Kidney glomerular epithelial cell (primary cell): ENCODE results near the gene NUDCD3.

Experiments used
- DNase-seq: peaks from one replicate; lab custom pipeline; 2025; lab: John Stamatoyannopoulos, UW

Gene NUDCD3

DNA sequence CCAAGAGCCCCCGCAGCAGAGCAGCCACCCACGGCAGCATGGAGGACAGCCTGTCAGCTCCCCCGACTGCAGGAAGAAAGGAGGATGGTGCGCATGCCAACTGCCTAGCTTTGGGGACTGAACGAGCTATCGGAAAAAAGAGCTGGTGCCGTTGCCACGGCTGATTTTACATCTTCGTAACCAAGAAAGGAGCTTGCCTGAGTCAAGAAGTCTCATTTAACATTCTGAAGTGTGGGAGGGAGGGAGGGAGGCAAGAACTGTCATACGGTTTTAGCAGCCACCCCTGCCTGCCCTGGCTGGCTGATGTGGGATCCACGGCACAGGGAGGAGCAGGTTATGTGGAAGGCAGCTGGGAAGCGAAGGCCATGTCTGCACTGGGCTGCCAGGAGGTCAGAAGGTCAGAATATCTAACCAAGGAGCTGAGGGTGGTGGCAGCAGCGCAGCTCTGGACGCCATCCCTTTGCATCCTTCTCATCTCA lies 90.4 kb downstream of the NUDCD3 start:
- no peak for DNase-seq

DNA sequence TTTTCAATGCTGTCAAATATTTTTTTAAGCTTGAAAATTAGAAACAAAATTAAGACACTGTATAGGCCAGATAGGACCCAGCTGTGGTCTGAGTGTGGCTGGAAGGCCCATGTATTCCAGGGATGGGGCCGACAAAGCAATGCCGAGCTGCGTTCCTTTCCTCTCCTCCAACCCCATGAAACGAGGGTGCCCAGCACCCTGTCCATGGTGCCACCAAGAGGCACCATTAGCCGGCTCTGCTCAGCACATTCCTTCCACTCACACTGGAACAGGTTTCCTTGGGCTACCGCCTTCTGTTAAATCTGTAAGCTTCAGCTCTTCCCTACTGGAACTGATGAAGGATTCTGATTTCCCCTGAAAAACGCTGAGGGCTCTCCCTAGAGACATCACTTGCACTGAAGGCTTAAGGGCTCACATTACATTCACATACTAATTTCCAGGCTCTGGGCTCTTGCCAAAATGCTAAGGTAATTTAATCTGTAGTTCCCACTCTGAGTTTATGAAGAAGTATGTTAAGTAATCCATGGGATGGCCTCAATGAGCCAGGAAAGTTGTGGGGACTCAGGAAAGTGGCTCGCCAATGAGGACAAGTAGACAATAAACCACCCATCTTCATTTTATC lies 91.4 kb downstream of the NUDCD3 start:
- DNase-seq = no peak

DNA sequence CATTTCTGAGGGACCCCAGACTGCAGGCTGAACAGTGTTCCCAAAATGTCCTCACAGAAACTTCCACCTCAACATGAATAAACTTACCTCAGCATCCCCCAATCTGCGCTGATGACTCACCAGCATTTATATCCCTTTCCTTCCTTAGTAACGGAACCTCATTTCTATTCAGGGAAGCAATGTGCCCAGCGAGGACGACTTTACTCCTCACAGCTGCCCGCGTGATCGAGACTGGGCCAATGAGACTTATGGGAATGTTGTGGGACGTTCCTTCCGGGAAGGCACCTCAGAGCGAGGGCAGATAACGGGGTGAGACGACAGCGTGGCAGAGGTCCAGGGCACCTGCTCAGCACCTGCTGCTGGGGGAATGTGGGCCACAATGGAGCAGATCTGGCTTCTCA lies 91.9 kb downstream of the NUDCD3 start:
- DNase-seq = no peak

DNA sequence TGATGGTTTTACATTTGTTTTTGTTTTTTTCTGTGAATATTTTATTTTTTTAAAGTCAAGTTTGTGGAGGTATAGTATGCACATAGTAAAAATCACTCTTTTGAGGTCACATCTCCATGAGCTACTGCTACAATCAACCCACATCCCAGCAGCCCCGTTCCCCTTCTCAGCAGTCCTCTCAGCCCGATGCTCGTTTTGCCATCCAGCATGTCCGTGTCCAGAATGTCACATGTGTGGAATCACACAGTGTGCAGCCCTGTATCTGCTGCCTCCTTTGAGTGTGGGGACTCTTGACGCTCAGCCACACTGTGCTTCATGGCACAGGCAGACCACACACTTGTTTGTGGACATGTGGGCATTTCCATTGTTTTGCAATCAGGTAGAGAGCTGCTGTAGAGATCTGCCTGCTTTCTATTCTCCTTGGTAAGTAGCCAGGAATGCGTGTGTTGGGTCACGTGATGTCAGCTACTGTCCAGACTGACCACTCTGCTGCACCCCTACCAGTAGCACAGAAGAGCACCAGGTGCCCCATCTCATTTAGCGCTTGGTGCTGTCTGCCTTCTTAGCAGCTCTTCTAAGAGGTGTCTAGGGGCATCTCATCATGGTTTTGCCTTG lies 93.4 kb downstream of the NUDCD3 start:
- DNase-seq = peak; percentile 13

GRCh38 chr7:44396496-44396895 lies 94.0 kb downstream of the NUDCD3 start:
- no peak for DNase-seq

DNA sequence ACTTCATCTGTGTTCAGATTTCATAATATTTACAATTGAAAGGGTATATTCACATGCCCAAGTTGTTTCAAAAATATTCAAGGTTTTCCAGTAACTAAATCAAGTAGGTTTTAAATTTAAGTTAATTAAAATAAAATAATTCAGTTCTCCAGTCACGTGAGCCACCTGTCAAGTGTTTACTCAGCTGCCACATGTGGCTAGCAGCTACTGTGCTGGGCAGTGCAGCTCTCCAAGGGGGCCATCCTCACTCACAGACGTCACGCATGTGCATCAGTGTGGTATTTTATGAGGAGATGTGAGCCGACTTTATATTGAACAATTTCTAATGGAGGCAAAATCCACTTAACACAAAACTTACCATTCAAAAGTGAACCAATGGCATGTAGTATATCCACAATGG lies 95.4 kb downstream of the NUDCD3 start:
- DNase-seq = no peak

DNA sequence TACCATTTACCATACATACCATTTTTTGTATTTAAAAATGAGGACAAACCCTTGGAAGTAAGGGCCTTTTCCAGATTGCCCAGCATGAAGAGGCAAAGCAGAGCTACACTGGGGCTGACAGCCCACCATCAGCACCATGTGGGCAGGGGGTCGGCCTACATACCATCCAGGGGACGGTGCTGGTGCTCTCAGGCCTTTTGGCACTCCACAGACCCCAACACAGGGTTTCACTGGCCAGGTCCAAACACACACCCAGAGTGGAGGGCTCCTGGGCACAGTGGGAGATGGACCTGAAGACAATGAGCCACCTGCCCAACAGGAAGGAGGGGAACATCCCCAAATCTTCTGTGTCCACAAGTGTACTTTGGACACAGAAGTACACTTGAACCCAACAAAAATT lies 95.8 kb downstream of the NUDCD3 start:
- no peak for DNase-seq

- DNase-seq = no peak
Observed at GRCh38 chr7:44394112-44394447, 96.4 kb downstream of the NUDCD3 start.

GRCh38 chr7:44393238-44394111 lies 97.0 kb downstream of the NUDCD3 start:
- no peak for DNase-seq

- DNase-seq = no peak
Observed at GRCh38 chr7:44392618-44393010, 97.8 kb downstream of the NUDCD3 start.

DNA sequence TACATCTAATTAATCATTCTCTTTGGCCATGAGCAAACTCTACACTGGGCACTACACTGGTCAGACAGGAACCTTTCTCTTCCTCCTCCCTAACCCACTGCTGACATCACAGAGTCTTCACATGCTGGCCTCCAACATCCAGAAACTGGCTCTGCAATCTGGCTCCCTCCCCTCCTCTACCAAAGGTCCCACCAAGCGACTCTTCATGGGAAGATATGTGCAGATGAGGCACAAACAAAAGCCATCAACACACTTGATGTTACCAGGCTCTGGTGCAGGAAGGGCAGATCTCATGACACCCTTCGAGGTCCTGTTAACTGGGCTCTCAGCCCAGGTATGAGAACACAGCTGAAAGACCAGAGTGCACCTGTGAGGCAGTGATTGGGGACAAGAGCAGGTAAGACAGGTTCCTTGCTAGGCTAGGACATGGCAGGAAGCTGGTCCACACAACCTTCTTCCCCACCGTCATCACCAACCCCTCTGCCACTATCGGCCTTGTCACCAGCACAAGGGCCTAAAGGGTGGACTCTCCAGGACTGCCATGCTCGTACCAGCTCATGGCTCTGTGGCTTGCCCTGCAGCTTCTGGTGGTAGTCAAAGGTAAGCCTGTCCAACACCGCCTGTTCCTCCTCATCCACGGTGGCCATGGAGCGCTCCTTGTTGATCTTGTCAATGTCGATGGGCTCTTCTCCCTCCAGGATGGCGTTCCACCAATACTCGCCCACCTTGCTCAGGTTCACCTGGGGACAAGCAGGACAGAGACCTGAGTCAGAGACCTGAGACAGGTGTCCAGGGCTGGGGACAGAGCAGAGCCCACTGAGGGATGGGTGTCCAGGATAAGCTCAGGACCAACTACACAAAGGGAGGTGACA lies 98.5 kb downstream of the NUDCD3 start:
- no peak for DNase-seq

DNA sequence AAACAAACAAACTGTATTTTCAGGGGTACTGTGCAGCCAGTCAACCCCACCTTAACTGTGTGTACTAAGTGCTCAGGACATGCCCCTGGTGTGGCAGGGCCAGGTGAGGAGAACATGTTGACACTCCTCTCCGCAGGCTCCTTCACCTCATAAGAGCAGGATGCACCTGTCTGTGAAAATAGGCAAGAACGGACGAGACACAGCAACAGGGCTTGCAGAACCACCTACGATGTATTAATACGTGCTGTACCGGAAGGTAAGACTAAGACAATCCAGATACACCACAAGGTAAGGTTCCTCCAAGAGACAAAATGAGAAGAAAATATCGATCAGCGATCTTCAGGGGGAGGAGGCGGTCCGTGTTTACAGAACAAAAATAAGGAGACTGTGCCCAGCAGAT lies 99.3 kb downstream of the NUDCD3 start:
- no peak for DNase-seq

GRCh38 chr7:44390701-44391100 lies 99.8 kb downstream of the NUDCD3 start:
- DNase-seq = no peak

DNA sequence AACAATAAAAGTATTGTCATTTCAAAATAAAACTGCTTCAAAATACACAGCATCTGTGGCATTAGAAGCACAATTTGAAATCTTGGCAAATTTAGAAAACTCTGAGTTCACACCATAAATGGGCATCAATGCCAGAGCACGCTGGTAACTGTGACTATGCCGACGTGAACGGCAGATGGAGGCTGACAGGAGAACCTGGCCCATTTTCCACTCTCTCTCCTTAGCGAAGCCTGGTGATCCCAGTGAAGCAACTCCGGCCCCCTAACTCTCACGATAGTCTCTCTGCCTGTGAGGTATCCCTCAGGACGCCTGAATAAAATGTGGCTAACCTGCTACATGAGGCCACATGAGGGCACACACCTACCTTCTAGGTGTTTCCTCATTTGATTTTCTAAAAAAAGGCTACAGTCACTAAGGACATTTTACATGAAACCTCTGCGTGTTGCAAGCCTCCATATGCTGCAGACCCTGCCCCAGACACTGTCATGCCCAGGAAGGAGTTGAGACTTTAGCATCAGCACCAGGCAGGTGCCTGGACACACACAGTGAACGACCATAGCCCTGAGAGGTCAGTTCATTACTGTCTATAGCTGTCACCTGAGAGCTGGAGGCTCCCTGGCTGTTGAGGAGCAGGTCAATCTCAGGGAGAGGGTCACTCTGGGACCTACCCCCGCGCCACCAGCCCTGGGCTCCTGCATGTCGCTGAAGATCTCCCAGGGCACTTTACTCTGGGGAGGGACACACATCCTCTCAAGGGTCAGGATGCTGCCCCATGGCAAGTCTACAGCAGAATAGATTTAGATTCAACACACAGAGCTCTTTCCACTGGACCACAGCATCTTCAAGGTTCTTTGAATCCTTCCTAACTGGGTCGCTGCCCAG lies 102.1 kb downstream of the NUDCD3 start:
- no peak for DNase-seq

DNA sequence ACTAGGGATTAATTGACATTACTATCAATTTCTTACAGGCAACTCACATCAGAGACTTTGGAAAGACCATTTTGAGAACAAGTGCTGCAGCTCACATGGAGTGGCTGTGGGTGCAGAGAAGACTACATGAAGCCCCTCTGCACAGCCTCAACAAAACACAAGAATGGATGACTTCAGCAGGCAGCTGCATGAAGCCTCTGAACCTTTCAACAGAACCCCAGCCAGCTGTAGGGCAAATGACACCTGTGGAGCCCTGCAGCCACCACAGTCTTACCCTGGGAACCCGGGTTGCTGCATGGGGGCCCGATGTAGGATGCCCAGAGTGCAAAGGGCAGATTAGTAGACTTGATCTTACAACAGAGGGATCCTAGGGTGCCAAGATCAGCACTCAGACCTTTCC lies 103.1 kb downstream of the NUDCD3 start:
- no peak for DNase-seq

DNA sequence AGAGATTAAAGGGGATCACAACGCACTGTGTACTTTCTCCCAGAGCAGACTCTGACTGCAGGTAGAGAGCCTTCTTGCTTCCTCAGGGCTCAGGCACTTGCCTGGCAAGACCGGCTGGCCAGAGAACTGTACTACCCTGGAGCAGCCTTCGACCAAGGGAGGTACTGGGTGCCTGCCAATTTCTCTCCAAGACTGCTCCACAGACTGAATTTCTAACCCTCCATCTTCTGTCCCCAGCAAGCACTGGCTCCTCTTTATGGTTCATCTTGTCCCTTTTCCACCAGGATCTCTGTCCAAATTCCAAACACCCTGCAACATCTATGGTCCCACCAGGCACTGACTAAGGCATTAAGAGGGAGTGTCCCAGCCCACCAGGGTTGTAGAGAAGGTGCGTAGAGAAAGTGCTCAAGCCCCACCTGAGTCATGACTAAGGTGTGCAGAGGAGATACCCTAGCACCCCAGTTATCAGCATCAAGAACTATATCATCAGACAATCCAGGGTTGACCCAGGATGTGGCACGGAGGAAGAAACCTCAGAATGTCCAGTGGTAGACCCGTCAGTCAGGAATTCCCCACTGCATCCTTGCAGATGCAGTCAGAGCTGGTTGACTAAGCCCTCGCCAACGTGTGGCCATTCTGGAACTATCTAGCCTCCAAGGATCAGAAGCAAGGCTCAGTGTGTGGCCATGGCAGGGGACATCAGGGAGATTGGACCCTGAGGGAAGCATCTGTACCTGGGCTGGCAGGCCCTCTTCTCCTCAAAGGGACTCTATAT lies 104.1 kb downstream of the NUDCD3 start:
- DNase-seq = no peak

DNA sequence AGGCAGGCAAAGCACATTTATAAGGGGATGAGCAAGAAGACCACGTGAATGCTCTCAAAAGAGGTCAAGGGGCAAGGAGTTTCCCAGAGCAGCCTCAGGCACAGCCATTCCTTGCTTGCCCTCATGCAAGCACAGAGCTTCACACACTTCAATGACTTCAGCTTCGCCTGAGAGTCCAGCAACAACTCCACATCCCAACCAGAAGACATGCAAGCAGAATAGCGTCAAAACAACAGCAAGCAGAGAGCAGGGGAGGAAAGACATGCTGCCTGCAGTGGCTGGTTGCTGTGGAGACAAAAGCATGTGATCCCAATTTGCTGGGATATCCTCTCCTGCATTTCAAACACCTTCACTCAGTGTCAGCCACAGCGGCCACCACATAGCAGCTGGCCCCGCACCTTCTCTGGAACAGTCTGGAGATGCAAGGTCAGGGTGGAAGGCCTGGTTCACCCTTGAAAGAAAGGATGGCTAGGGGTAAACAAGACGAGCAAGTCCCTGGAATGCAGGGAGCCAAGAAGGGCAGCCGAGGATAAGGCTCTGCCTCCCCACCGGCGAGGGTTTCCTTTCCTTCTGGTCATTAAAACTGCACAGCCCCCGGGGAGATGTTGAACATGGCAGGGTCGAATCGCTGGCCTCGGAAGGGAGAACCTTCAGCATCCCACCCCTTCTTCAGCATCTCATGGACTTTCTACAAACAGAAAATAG lies 104.9 kb downstream of the NUDCD3 start:
- peak; percentile 29 for DNase-seq

GRCh38 chr7:44384586-44385433 lies 105.6 kb downstream of the NUDCD3 start:
- DNase-seq = no peak

DNA sequence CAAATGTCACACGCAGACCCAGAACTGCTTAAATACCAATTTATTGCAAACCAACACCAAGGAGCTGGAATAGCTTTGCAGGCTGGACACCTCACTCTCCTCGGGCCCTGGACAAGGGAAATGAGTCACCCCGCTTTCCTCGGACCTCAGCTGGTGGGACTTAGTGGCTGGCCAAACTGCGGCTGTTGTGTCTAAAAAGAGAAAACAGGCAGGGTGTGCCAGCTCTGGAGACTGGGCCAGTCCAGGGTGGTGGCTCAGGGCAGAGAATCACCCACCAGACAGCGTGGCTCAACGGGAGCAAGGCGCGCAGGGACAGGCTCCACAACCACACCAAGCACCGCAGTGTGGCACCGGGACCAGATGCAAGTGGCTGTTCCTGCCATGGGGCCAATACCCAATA lies 106.9 kb downstream of the NUDCD3 start:
- DNase-seq = no peak
